Transverse colon (tissue), 4 donors: ENCODE results near the gene OXGR1. TPM values are rescaled to one million over a fixed set of nuclear protein-coding genes. Genes with fewer than 3 reads are reported as not detected.

ENCODE experiments used
- DNase-seq: peaks from one replicate; pipeline ENCODE4 v3.0.0-alpha.2; 2019
- H3K27ac ChIP-seq, 4 donors: fragments of 200-600 bp; sonication (generic); 2 replicates each; pipeline ENCODE4 v1.5.1; 2016 to 2018; ENCODE audit warnings: inconsistent platforms in 4 of 4
- H3K27me3 ChIP-seq: fragments of 200-600 bp; sonication (generic); 2 replicates; pipeline ENCODE4 v1.5.1; 2017; ENCODE audit warnings: inconsistent platforms
- H3K36me3 ChIP-seq, 4 donors: fragments of 200-600 bp; sonication (generic); 2 replicates each; pipeline ENCODE4 v1.5.1; 2017 to 2019; ENCODE audit warnings: inconsistent platforms in 4 of 4
- H3K4me1 ChIP-seq, 4 donors: fragments of 200-600 bp; sonication (generic); 2 replicates each; pipeline ENCODE4 v1.5.1; 2017 to 2020; ENCODE audit warnings: inconsistent platforms in 4 of 4
- H3K4me3 ChIP-seq, 4 donors: fragments of 200-600 bp; sonication (generic); 1 replicate in 1 of 4; 2 replicates in 3 of 4; pipeline versions ENCODE4 v1.5.1 to v1.6.1; 2017 to 2019; ENCODE audit warnings: inconsistent platforms in 4 of 4
- H3K9me3 ChIP-seq, 2 donors: fragments of 200-600 bp; sonication (generic); 2 replicates each; pipeline ENCODE4 v1.5.1; 2017 to 2019; ENCODE audit warnings: inconsistent platforms in 2 of 2
- CTCF ChIP-seq, 5 experiments: fragments of 200-600 bp in 3 of 5; fragments of 450-650 bp in 2 of 5; sonication (generic) in 3 of 5; IDR thresholded peaks; 1 replicate in 2 of 5; 2 replicates in 3 of 5; pipeline ENCODE4 v1.5.1; 2016 to 2017; ENCODE audit warnings: antibody characterized with exemption in 5 of 5, inconsistent platforms in 3 of 5, mild to moderate bottlenecking in 2 of 5, moderate library complexity in 1 of 5
- EP300 ChIP-seq: sonication (generic); formaldehyde crosslinking; IDR thresholded peaks from one replicate; pipeline ENCODE4 v1.6.1; 2017; ENCODE audit warnings: antibody characterized with exemption, low read depth
- POLR2A ChIP-seq: fragments of 450-650 bp; IDR thresholded peaks from one replicate; pipeline ENCODE4 v1.6.1; 2016; ENCODE audit warnings: antibody characterized with exemption, mild to moderate bottlenecking, moderate library complexity
- POLR2AphosphoS5 ChIP-seq, 3 donors: sonication (generic); formaldehyde crosslinking; IDR thresholded peaks; one replicate each; pipeline ENCODE4 v1.6.1; 2016; ENCODE audit warnings: antibody characterized with exemption in 3 of 3
- WGBS, 2 donors: methylation state at CpG; one replicate each; pipeline ENCODE4 v1.1.5; 2018; ENCODE audit warnings: low coverage in 1 of 2; 5-methylcytosine and 5-hydroxymethylcytosine counted together
- in situ Hi-C, 4 donors: fragments of 200-750 bp; cut with MboI; loops; one replicate each; pipeline versions ENCODE4 v1.15.0 to v1.15.1; 2017; ENCODE audit warnings: low sequenced_read_pairs in 3 of 4, low pct_ligation_motif_present in 1 of 4, low pct_unique_long_range_greater_than_20kb in 1 of 4
- intact Hi-C: fragments of 100-400 bp; cut with DNase I; formaldehyde crosslinking; loops from one replicate; pipeline ENCODE4 v1.15.1; 2023; ENCODE audit warnings: low total_unique reads
- total RNA-seq, 4 donors: library from RNA; depleted of rRNA; stranded (reverse); fragments of >200 nt; gene quantifications; one replicate each; pipeline ENCODE4 v1.1.0, GENCODE V29; 2016

Gene OXGR1
- total RNA-seq, 4 donors from 2014 or later, result 2.0 to 2.5 TPM; not detected in 2

- TF ChIP-seq POLR2AphosphoS5 (IDR thresholded peaks at IDR 0.05) (no peak), EP300 (no peak), POLR2A (no peak), CTCF (IDR thresholded peaks at IDR 0.05) (no peak)
- Histone ChIP-seq H3K27ac (no peak overlapping the region), H3K4me3 (no peak overlapping the region), H3K9me3 (no peaks in the 10 kb centered on the region), H3K27me3 (no peaks in the 10 kb centered on the region), H3K4me1 (no peaks in the 10 kb centered on the region), H3K36me3 (no peaks in the 10 kb centered on the region)
- 90 to 97% methylated on average over 1 of the region's 1 CpG for WGBS, 2 donors
- in situ Hi-C loops (loop anchor here in 1 of 4 donors (25.0 kb wide), 1 partner anchor 193 kb away; the partner anchor contains the start of gene MBNL2), intact Hi-C loops (no loop called here)
- DNase-seq, result no peak
Measured at GRCh38 chr13:97019236-97019635, 25.0 kb upstream of the OXGR1 start.

GRCh38 chr13:97018029-97018819 is 23.9 kb upstream of the OXGR1 start:
- H3K27ac ChIP-seq, result no peak overlapping the region
- DNase-seq, result peak; percentile 14
- no peaks in the 10 kb centered on the region for H3K4me1 ChIP-seq
- WGBS, 2 donors, result 30 to 31% methylated on average over 10 to 13 of the region's 13 CpGs
- intact Hi-C loops (no loop called here), in situ Hi-C loops (loop anchor here in 1 of 4 donors (25.0 kb wide), 1 partner anchor 194 kb away; the partner anchor contains the start of gene MBNL2)
- no peaks in the 10 kb centered on the region for H3K36me3 ChIP-seq
- TF ChIP-seq CTCF (IDR thresholded peaks at IDR 0.05) (peak; percentile 59 to 91 (median 87)), POLR2A (no peak), EP300 (no peak), POLR2AphosphoS5 (IDR thresholded peaks at IDR 0.05) (no peak)
- H3K4me3 ChIP-seq, result no peak overlapping the region
- no peaks in the 10 kb centered on the region for H3K9me3 ChIP-seq
- H3K27me3 ChIP-seq, result no peaks in the 10 kb centered on the region

GRCh38 chr13:97017322-97017721 is 23.0 kb upstream of the OXGR1 start:
- H3K9me3 ChIP-seq, result no peaks in the 10 kb centered on the region
- no peak overlapping the region for H3K4me3 ChIP-seq
- H3K27ac ChIP-seq, result no peak overlapping the region
- TF ChIP-seq POLR2A (no peak), POLR2AphosphoS5 (IDR thresholded peaks at IDR 0.05) (no peak), CTCF (IDR thresholded peaks at IDR 0.05) (no peak), EP300 (no peak)
- no peak for DNase-seq
- H3K4me1 ChIP-seq, result no peaks in the 10 kb centered on the region
- H3K36me3 ChIP-seq, result no peaks in the 10 kb centered on the region
- intact Hi-C loops (no loop called here), in situ Hi-C loops (loop anchor here in 1 of 4 donors (25.0 kb wide), 1 partner anchor 195 kb away; the partner anchor contains the start of gene MBNL2)
- no peaks in the 10 kb centered on the region for H3K27me3 ChIP-seq

GRCh38 chr13:97015661-97016350 is 21.5 kb upstream of the OXGR1 start:
- Histone ChIP-seq H3K9me3 (no peaks in the 10 kb centered on the region), H3K27me3 (no peaks in the 10 kb centered on the region), H3K4me1 (no peaks in the 10 kb centered on the region), H3K4me3 (no peak overlapping the region), H3K36me3 (no peaks in the 10 kb centered on the region), H3K27ac (no peak overlapping the region)
- 74 to 84% methylated on average over 5 of the region's 5 CpGs for WGBS, 2 donors
- intact Hi-C loops, result no loop called here
- in situ Hi-C loops, result loop anchor here in 1 of 4 donors (25.0 kb wide), 1 partner anchor 196 kb away; the partner anchor contains the start of gene MBNL2
- no peak for TF ChIP-seq POLR2A
- TF ChIP-seq CTCF (IDR thresholded peaks at IDR 0.05), result no peak
- no peak for TF ChIP-seq EP300
- TF ChIP-seq POLR2AphosphoS5 (IDR thresholded peaks at IDR 0.05), result no peak
- DNase-seq, result no peak
